ENCODE data around the gene WASF1.

WASF1 gene

DNA sequence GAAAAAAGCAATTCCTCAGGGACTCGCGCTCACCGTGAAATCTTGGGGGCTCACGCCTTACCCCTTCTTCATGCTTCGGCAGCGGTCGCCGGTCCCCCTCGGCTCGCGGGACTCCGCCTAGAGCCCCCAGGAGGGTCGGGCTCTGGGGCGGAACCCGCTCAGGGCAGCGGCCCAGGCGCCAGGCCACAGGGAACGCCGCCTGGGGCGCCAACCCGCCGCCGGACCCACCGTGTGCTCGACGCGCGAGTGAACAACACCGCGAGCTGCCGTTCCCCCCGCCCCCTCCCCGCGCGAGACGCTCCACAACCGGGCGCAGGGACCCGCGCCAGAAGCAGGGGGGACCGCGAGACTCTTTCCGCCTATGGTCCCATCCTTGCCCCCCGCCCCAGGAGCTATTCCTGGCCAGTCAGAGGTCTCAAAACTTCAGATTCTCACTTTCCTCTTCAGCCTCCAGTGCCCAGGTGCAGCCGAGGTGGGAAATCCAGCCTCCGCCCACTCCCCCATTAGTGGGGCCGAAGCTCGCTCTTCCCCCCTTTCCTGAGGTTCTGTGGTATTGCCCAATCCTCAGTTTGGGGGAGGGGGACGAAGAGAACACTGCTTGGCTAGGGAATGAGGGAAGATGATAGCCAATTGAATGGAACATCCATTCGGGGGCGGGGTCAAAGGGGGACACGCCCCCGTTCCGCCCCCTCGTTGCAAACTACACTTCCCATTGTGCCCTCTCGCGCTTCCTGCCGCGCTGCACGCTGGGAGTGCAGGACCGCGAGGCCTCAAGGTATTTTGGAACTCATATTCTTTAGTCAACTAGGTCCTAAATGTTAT lies at the start of gene WASF1:
Gene WASF1 (minus strand): TSS at position 265 of the 822 bp plus-strand sequence. CDS start 52,069 bp downstream, outside the sequence.
- peak; percentile 63 for DNase-seq

DNA sequence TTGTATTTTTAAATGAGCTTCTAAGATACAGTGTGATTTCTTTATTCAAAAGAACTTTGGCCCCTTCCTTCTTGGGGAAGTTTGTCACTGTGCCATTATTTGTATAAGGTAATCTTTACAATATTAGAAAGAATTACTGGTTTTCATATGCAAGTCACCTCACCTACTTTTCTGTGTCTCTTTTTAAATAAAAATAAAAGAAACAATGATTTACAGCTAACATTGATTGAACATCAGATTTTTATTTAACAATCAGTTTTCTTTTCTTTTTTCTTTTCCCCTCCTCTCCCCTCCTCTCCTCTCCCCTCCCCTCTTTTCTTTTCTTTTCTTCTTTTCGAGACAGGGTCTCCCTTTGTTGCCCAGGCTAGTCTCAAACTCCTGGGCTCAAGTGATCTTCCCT lies 46.8 kb upstream of the WASF1 start:
- DNase-seq = no peak

DNA sequence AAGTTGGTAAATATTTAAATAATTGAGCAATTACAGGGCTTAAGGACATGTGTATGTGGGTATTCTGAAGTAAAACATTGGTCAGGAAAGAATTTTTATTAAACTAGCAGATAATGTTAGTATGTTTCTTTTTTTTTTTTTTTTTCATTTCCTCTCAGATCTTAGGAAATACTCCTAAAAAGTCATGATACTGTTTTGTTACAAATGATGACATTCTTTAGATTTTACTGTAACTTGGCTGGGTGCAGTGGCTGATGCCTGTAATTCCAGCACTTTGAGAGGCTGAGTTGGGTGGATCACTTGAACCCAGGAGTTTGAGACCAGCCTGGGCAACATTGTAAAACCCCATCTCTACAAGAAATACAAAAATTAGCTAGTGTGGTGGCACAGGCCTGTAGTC lies 42.3 kb upstream of the WASF1 start:
- DNase-seq = no peak

DNA sequence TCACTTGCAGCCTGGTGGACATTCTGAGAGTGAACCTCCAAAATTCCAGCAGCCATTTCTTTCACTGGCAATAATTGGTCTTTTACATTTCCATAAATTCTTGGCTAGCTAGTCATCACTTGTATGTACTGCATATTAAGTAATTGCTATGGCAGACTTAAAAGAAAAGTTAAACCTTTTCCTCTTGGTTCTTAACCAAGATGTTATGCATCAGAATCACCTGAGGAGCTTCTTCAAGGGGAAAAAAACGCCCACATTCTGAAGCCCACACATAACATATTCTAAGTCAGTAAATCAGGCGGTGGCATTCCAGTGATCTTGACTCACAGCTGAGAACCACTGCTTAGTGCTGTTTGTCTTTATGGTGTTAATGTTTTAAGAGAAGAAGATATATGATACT lies 37.8 kb upstream of the WASF1 start:
- no peak for DNase-seq

DNA sequence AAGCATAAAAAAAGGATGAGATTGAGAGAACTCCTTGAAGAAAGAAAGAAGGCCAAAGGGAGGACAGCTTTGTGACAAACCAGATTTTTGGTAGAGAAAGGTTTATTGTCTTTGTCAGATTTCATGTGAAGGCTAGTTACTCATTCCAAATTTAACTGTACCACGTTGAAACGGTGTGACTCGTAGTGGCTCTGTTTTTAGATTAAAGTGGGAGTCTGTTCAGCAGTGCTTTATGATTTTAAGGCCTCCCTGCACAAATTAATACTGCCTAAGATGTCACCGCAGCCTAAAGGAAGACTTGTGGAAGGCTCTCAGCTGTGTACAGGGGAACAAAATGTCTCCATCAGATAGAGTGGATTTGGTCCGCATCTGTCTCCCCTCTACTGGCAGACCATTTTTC lies 36.7 kb upstream of the WASF1 start:
- no peak for DNase-seq

DNA sequence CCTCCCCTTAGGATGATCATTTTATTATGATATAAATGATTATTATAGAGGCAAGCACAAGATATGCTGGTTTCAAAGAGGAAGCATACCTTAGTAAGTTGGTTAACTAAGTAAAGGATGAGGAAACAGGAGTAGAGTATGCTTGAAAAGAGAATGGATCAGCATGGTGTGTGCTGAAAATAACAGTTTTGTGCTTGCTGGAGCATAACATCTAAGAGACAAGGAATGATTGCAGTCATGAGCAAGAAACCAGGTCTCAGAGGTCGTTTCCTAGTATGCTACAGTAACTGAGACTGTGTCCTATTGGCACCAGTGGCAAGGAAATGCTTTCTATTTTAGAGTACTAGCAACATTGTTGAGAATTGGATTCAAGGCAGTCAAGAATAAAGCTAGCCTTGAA lies 34.9 kb upstream of the WASF1 start:
- DNase-seq = no peak

DNA sequence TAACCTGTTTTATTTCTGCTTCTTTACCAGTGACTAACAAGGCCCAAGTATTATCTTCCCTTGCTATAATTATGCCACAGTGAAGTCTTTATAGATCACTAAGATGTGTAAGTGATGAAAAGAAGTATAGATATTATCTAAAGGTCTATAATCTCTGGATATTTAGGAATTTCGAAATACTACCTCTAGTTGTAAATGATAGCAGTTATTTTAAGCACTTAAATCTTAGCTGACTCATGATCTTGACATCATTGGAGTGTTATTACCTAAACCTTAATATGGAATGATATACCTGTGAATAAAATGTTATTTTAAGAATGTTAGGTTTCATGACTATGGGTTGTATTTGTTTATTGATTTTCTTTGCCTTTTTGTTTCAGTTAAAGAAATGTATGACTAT lies 32.3 kb upstream of the WASF1 start:
- DNase-seq = no peak

DNA sequence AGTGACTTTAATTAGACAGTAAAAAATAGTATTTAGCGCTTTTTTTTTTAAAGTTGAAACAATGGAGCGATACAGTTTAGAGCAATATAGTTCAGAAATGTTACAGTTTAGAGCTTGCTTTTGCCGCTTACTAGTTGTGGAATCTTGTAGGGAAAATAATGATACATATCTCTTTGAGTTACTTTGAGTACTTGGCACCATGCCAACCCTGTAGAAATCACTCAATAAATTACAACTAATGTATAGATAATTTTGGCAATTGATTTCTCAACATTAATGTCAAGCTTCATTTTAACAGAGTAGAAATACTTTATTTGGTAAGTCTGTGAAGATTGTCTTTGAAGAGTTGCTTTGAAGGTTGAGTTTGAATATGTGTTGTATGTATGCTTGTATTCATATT lies 28.2 kb upstream of the WASF1 start:
- DNase-seq = no peak

DNA sequence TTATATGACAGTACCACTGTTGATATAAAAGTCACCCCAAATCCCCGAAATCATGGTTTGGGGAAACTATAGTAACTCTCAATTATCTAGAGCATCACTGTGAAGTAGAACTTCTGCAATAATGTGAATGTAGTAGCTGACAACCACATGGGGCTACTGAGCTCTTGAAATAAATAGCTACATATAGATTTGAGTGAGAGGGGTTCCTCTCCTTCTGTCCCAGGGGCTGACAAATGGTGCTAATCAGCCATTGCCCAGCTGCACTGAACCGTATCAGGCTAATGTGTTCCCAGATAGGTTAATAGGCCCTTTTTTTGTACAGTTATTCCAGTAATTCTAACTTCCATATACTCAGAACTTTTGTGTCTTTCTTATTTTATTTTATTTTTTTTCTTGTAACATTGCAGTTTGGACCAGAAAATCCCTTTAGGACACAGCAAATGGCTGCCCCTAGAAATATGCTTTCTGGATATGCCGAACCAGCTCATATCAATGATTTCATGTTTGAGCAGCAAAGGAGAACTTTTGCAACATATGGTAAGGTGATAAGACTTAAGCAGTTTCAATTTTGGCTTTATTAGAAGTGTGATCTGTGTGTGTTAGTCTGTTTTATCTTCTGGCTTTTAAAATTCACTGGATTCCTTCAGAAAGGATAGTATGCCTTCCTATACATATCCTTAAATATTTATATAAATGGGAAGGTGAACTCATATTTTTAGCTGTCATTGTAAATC lies 21.8 kb upstream of the WASF1 start:
- no peak for DNase-seq

DNA sequence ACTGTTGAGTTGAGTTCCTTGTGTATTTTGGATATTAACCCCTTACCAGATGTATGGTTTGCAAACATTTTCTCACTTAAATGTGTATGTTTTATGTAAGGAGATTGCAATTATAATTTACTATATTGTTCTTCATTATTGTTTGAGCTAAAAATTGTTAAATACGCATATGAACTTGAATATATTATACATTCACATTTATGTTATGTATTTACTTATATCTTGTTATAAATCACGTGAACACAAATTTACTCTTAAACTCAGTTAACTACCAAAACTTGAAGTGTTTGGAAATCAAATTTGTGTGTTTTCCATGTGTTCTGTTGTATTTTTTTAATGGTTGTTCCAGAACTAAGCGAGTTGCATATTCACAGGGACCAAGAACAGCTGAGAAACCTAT lies 19.1 kb upstream of the WASF1 start:
- no peak for DNase-seq

DNA sequence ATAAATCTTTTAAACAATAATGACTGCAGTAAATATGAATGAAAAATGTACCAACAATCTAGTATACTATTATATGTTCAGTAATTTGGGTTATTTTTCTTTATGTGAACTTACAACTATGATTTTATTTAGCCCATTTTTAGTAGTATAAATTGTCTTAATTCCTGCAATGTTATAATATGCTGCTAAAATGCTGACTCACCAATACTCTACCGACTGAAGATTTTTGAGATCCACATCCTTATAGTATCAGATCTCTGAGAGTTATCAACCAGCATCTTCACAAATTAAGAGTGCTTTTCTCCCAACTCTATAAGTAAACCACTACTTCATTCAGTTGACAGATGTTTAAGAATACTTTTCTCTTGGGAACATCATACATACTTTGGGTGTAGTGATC lies 17.4 kb upstream of the WASF1 start:
- no peak for DNase-seq

DNA sequence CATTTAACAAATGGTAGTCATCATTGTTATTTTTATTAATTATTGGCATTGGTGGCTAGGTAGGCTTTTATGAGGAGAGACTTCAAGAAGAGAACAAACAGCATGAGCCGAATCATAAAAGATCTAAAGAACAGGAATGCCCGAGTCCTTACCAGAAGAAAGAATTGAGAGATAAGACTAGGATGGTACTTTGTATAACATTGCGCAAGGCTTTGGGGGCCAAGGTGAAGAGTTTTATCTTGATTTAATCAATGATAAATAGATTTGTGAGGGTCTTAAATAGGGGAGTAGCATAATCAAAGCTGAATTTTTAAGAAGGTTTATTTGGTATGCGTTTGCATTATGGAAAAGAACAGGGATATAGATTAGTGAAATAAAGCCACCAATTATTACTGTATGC lies 16.2 kb upstream of the WASF1 start:
- DNase-seq = no peak

DNA sequence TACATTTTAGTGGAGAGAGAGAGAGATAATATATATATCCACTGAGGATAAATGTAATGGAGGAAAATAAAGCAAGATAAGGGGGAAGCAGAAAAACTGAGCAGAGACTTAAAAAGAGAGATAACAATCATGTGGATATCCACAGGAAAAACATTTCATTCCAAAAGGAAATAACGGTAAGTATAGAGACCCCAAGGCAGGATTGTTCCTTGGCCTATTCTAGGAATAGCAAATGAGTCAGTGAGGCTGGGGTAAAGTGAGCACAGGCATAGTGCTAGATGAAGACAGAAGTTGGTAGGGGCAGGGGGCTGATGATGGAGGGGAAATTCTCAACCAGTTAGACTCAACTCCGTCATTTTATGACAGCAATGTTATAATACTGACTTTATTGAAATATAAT lies 12.0 kb upstream of the WASF1 start:
- DNase-seq = no peak

DNA sequence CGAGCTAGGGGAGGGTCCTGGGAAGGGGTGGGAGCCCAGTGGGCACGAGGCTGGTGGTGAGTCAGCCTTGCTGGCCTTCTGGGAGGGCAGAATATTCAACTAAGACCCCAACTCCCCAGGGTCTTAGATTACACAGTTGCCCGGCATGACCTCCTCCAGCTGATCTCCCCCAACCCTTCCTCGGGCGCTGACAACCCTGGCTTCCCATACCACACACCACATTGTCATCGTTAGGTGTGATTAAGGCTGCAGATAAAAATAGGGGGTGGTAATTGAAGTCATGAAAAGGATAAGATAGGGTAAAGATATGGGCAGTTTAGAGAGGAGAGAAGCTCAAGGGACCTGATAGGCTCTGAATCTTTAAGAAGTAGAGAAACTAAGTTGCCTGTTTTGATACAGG lies 11.3 kb upstream of the WASF1 start:
- DNase-seq = no peak

DNA sequence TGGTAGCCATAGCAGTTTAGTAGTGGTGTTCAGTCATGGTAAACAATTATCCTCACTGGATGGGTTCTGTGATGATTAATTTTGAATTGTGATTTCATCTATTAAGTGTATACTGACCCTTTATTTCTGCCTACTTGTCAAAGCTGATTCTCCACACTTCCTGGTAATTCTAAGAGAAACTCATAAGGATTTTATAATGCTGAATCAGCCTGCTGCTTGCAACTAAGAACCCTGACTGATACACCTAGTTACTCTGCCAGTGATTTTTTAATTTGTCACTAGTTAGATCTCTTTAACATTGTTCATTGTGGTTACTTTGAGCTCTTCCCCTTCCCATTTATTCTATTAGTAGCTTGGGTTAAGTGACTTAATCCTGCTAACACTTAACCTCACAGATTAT lies 9.3 kb upstream of the WASF1 start:
- DNase-seq = no peak

DNA sequence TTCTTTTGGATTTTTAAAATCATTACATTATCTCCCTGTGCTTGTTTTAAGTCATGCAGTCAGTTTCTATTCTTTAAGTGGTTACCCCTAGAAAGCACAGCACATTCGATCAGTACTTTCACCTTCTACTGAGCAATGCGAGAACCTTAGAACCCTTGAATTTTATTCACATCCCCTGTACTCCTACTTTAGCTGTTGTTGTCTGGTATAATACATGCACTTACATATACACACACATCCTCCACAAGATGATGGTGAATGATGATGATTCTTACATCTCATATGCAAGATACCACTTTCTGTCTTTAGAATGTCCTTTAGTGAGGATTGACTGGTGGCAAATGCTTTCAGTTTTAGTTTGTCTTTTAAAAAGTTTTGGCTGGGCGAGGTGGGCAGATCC lies 6.4 kb upstream of the WASF1 start:
- DNase-seq = no peak

DNA sequence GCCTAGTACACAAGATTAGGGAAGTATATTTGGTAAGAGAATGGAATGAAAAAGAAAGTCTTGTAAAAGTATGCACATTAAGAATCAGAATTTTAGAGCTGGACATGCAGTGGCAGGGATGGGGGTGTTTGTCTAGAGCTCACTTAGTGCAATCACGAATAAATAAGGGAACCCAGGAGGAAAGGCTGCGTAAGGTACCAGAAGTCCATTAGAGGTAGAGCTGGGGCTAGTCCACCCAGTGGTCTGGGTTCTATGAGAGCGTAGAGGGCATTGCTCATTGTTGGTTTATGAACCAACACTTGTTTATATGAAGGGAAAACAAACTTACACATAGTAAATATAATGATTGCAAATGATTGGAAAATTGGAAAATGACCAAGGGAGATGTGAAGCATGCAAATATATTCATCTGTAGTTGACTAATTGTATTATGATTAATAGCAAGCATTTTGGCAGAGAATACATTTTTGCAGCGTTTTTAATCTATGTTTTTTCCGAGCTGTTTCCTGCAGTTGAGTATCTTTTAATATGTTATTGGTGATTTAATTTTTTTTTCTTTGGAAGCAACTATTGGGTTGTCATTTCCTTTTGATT lies 3.9 kb upstream of the WASF1 start:
- DNase-seq = no peak

DNA sequence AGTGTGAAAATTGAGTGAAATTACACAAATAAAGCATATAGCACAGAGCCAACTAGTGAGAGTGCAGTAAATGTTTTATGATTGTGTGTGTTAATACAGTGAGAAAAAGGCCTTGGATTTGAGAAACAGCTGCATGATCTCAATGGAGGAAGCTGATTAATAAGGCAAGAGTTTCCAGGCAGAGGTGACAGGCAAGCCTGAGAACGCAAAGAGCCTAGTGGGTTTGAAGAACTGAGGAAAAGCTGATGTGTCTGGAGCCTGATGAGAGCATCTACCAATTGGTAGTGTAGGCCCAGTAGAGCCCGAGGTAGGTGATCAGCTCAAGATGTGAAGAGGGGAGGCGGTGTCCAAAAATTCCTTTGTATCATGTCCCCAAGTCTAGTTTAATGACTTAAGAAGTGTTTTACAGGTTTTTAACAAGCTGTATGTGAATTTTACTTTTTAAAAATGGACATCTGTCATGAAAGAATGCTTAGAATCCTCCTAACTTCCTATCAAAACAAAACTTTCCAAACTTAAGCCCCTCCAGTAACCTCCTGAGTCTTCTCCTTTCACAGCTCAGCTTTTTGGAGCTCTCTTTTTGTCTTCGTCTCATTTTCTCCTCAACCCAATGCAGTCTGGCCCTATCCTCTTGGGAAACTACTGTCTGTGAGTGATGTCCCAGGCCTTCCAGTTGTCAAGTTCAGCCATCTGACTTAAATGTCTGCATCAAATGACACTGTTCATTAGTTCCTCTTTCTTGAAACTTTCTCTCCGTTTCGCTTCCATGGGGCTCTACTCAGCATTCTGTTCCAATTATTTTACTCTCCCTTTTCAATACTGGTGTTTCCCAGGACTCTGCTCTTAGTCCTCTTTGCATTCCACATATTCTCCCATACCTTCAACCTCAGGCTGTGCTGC lies 1.9 kb upstream of the WASF1 start:
- DNase-seq = no peak

DNA sequence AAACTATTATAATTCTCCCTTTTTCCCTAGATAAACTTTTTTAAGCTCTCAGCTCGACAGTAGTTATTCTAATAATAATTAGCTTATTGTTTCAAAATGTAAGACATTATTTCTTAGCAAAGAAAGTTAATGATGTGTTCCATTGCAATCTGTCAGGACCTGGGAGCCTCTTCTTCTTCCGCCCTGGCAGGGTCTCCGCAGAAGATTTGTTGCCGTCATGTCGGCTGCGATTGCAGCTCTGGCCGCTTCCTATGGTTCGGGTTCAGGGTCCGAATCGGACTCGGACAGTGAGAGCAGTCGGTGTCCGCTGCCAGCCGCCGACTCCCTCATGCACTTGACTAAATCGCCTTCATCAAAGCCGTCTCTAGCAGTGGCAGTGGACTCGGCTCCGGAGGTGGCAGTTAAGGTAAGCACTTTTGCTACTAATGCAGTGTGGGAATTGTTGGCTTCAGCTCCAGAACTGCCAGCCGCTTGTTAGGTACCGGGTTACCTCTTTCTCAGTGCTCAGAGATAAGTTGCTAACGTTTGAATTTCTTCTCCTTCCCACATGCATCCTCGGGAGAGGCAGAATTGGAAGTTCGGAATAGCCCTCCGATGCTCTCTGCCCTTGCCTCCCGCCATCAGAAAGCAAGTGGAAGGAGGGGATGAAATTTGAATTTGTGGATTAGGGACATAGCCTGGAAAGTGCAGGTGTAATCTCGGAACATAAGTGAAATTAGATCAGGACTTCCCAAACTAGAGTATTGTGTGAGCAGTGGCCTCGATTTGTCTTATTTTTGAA lies 948 bp upstream of the WASF1 start, which contains the start of gene CDC40:
Gene CDC40 (plus strand): TSS at position 200 of the 781 bp plus-strand sequence. CDS start 18 bp downstream, at position 218.
- no peak for DNase-seq

DNA sequence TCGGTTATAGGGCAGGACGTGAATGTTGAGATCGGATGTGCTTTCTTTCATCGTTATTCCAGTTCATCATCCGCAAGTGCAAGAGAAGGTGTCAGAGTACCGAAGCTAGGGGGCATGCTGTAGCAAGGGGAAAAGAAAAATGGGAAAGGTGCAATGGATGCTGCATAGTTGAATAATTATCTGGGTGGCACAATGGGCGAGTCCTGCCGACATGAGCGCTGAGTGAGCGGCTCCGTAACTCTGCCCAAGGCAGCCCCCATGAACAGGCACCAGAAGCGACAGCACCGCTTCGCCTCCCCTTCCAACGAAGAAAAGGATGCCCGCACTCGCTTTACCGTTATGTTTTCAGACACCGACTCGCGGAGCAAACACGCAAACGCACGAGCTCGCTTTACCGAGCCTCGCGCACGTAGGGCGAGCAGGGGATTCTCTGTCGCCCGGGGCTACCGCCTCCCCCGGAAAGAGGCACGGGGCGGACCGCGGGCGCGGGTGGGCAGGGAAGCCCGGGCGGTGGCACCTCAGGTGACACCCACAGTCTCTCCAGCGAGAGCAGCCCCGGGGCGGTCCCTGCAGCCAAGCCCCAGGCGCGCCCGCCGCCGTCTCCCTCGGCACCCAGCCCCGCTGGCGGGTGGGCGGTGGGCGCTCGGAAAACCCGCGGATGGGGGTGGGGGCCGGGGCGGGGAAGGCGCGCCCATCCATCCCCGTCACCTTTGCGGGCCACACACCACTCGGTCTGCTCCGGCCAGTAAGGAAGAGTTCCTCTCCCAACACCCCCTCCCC lies 654 bp downstream of the WASF1 start:
- DNase-seq = no peak

DNA sequence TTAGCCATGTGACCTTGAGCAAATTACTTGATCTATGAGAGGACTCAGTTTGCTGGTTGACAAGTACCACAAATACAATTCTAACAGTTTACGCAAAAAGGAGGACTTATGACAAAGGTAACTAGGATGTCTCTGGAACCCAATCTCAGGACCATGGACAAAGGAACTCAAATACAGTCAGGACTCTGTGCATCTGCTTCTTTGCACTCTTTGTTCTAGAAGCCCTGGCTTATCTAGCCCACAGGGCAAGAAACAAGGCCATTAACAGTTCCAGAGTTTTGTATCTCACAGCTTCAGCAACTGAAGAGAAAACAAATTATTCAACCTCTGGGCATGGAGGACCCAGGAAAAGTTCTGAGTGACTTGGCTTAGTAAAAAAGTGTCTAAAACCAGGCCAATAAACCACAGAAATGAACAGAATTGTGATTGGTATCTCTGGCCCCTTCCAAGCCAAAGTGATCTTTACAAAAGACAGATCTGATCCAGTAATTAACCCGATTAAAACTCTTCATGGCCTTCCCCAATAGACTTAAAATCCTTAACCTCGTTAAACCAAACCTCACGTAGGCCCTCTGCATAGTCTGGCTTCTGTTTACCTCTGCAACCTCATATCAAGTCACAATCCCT lies 5.9 kb downstream of the WASF1 start:
- no peak for DNase-seq
